NCI-H345 treated with DMSO at 0.1 percent for 48 hours (cell line): ENCODE measurements around the gene BTNL2.
"Not testable (repeated sequence)": the region's sequence is repeated elsewhere in the genome, so short reads cannot be mapped to it uniquely, and the experiment has no call there.

Source experiments
- DNase-seq: peaks from one replicate; lab custom pipeline; 2025; ENCODE audit not compliant: unreplicated experiment; lab: John Stamatoyannopoulos, UW

The BTNL2 gene

GRCh38 chr6:32370505-32370904 lies 36.5 kb downstream of the BTNL2 start:
- no peak for DNase-seq

GRCh38 chr6:32369660-32370059 lies 37.3 kb downstream of the BTNL2 start:
- DNase-seq = no peak

- DNase-seq = no peak
Observed at GRCh38 chr6:32367644-32368043, 39.3 kb downstream of the BTNL2 start.

GRCh38 chr6:32359225-32359624 lies 47.8 kb downstream of the BTNL2 start:
- not testable (repeated sequence) for DNase-seq

- DNase-seq = not testable (repeated sequence)
Observed at GRCh38 chr6:32358548-32358947, 48.4 kb downstream of the BTNL2 start.

- no peak for DNase-seq
Observed at GRCh38 chr6:32355018-32355417, 52.0 kb downstream of the BTNL2 start.

GRCh38 chr6:32353348-32353747 lies 53.6 kb downstream of the BTNL2 start:
- DNase-seq = no peak
